CD8-positive, alpha-beta memory T cell (primary cell): Measurements from ENCODE around the gene GPR45. TPM values are rescaled to one million over a fixed set of nuclear protein-coding genes. Genes with fewer than 3 reads are reported as not detected.

Experiments used
- CTCF ChIA-PET: fragments of 350-600 bp; sonication (Branson Sonifier 250); formaldehyde crosslinking; loops from one replicate; lab custom pipeline; 2021; ENCODE audit warnings: antibody characterized with exemption; lab: Charles Lee
- POLR2A ChIA-PET: fragments of 350-600 bp; sonication (Branson Sonifier 250); formaldehyde crosslinking; loops from one replicate; lab custom pipeline; 2021; ENCODE audit warnings: antibody characterized with exemption; lab: Charles Lee
- DNase-seq, 5 donors: peaks; one replicate each; pipeline versions ENCODE4 v3.0.0 to v3.0.0-alpha.2; 2020 to 2022; ENCODE audit warnings: mixed read lengths in 1 of 5
- H3K27ac ChIP-seq: one replicate; pipeline ENCODE4 v1.7.0; 2013; ENCODE audit warnings: low read depth, mild to moderate bottlenecking, low read length, moderate library complexity
- H3K27me3 ChIP-seq: 2 replicates; pipeline ENCODE4 v1.7.0; 2013; ENCODE audit warnings: low read length, mild to moderate bottlenecking; ENCODE audit not compliant: insufficient read depth, poor library complexity, severe bottlenecking
- H3K36me3 ChIP-seq: 2 replicates; pipeline ENCODE4 v1.7.0; 2013; ENCODE audit warnings: mild to moderate bottlenecking, low read length, moderate library complexity; ENCODE audit not compliant: insufficient read depth
- H3K4me1 ChIP-seq: 2 replicates; pipeline ENCODE4 v1.7.0; 2013; ENCODE audit warnings: mild to moderate bottlenecking, low read length, moderate library complexity; ENCODE audit not compliant: insufficient read depth
- H3K4me3 ChIP-seq: 2 replicates; pipeline ENCODE4 v1.7.0; 2013; ENCODE audit warnings: mild to moderate bottlenecking, low read length
- H3K9me3 ChIP-seq: 2 replicates; pipeline ENCODE4 v1.7.0; 2013; ENCODE audit warnings: mild to moderate bottlenecking, low read length
- H3K27ac Mint-ChIP-seq, 8 donors: one replicate each; pipeline ENCODE4 v1.8.0; 2020 to 2021; ENCODE audit warnings: mixed read lengths in 8 of 8, mild to moderate bottlenecking in 6 of 8, inconsistent platforms in 3 of 8, moderate library complexity in 3 of 8
- H3K27me3 Mint-ChIP-seq, 2 donors: one replicate each; pipeline ENCODE4 v1.8.0; 2020 to 2021; ENCODE audit warnings: mixed read lengths in 2 of 2, mild to moderate bottlenecking in 1 of 2, moderate library complexity in 1 of 2
- H3K36me3 Mint-ChIP-seq, 3 donors: one replicate each; pipeline ENCODE4 v1.8.0; 2020 to 2021; ENCODE audit warnings: mixed read lengths in 3 of 3, inconsistent platforms in 1 of 3, mild to moderate bottlenecking in 1 of 3
- H3K4me1 Mint-ChIP-seq, 3 donors: one replicate each; pipeline ENCODE4 v1.8.0; 2020 to 2021; ENCODE audit warnings: mixed read lengths in 3 of 3, inconsistent platforms in 1 of 3, mild to moderate bottlenecking in 1 of 3
- H3K4me3 Mint-ChIP-seq, 7 donors: one replicate each; pipeline ENCODE4 v1.8.0; 2020 to 2021; ENCODE audit warnings: mixed read lengths in 7 of 7, mild to moderate bottlenecking in 6 of 7, moderate library complexity in 4 of 7, inconsistent platforms in 2 of 7
- H3K9me3 Mint-ChIP-seq, 5 donors: one replicate each; pipeline ENCODE4 v1.8.0; 2020 to 2022; ENCODE audit warnings: mixed read lengths in 5 of 5, mild to moderate bottlenecking in 3 of 5, moderate library complexity in 2 of 5, inconsistent platforms in 1 of 5
- polyA plus RNA-seq: library from polyadenylated mRNA; unstranded; fragments of 300-500 nt; fragmentation: Illumina TruSeq; gene quantifications from one replicate; pipeline ENCODE4 v1.2.3, GENCODE V29; 2021
- total RNA-seq, 2 experiments: library from RNA; stranded (reverse); gene quantifications; one replicate each; pipeline ENCODE4 v1.2.3, GENCODE V29; 2021

Gene GPR45
- total and polyA plus RNA-seq, 3 experiments from 2014 or later: not detected

- CTCF ChIA-PET: interaction anchor here (0.8 to 1.3 kb wide), 4 partner anchors 10 to 124 kb away, joined by 3 to 7 read pairs (median 3); no protein-coding TSS in a partner anchor
- DNase-seq: no peak
- H3K27me3 ChIP-seq: no peaks in the 10 kb centered on the region
- no peaks in the 10 kb centered on the region for H3K9me3 ChIP-seq
- H3K27ac ChIP-seq: no peak overlapping the region
- H3K4me3 Mint-ChIP-seq: no peak overlapping the region
- no peaks in the 10 kb centered on the region for H3K4me1 ChIP-seq
- H3K9me3 Mint-ChIP-seq: no peaks in the 10 kb centered on the region
- peaks cover 4 to 25% (median 5%) of the 10 kb centered on the region in 3 donors for H3K4me1 Mint-ChIP-seq
- H3K36me3 Mint-ChIP-seq: no peaks in the 10 kb centered on the region
- H3K27ac Mint-ChIP-seq: no peak overlapping the region
- peaks cover 6 to 32% of the 10 kb centered on the region in 2 donors for H3K27me3 Mint-ChIP-seq
- H3K36me3 ChIP-seq: no peaks in the 10 kb centered on the region
- POLR2A ChIA-PET: no interaction called here
- H3K4me3 ChIP-seq: no peak overlapping the region
Measured at GRCh38 chr2:105236060-105236424, 5.5 kb upstream of the GPR45 start.

GRCh38 chr2:105237045-105237765 lies 4.3 kb upstream of the GPR45 start:
- H3K4me1 ChIP-seq: no peaks in the 10 kb centered on the region
- H3K4me3 Mint-ChIP-seq: peak overlapping the region in 4 of 7 donors; percentile 20 to 66 (median 46)
- peak in 1 of 5 donors; percentile 3 for DNase-seq
- H3K27me3 ChIP-seq: no peaks in the 10 kb centered on the region
- H3K4me1 Mint-ChIP-seq: peaks cover 4 to 25% (median 5%) of the 10 kb centered on the region in 3 donors
- H3K4me3 ChIP-seq: no peak overlapping the region
- no peak overlapping the region for H3K27ac ChIP-seq
- H3K27ac Mint-ChIP-seq: peak overlapping the region in 3 of 8 donors; percentile 15 to 89 (median 22)
- CTCF ChIA-PET: interaction anchor here (0.7 to 2.6 kb wide), 6 partner anchors 11 to 122 kb away, joined by 3 to 15 read pairs (median 3); no protein-coding TSS in a partner anchor
- peaks cover 10 to 24% of the 10 kb centered on the region in 2 donors for H3K27me3 Mint-ChIP-seq
- H3K9me3 ChIP-seq: no peaks in the 10 kb centered on the region
- no peaks in the 10 kb centered on the region for H3K36me3 Mint-ChIP-seq
- no peaks in the 10 kb centered on the region for H3K9me3 Mint-ChIP-seq
- H3K36me3 ChIP-seq: no peaks in the 10 kb centered on the region
- POLR2A ChIA-PET: no interaction called here

- no peaks in the 10 kb centered on the region for H3K9me3 Mint-ChIP-seq
- H3K4me3 Mint-ChIP-seq: no peak overlapping the region
- Histone ChIP-seq H3K36me3 (no peaks in the 10 kb centered on the region), H3K9me3 (no peaks in the 10 kb centered on the region), H3K4me1 (no peaks in the 10 kb centered on the region), H3K4me3 (no peak overlapping the region), H3K27ac (no peak overlapping the region), H3K27me3 (no peaks in the 10 kb centered on the region)
- H3K27me3 Mint-ChIP-seq: peaks cover 10 to 22% of the 10 kb centered on the region in 2 donors
- peaks cover 4 to 25% (median 5%) of the 10 kb centered on the region in 3 donors for H3K4me1 Mint-ChIP-seq
- ChIA-PET CTCF (interaction anchor here (0.7 to 2.6 kb wide), 5 partner anchors 16 to 128 kb away, joined by 3 to 15 read pairs (median 4); no protein-coding TSS in a partner anchor), POLR2A (no interaction called here)
- no peak for DNase-seq
- H3K27ac Mint-ChIP-seq: no peak overlapping the region
- H3K36me3 Mint-ChIP-seq: no peaks in the 10 kb centered on the region
Measured at GRCh38 chr2:105238664-105239240, 2.8 kb upstream of the GPR45 start.

GRCh38 chr2:105239924-105240323 lies 1.6 kb upstream of the GPR45 start:
- H3K36me3 ChIP-seq: no peaks in the 10 kb centered on the region
- ChIA-PET CTCF (no interaction called here), POLR2A (no interaction called here)
- no peaks in the 10 kb centered on the region for H3K4me1 ChIP-seq
- Mint-ChIP-seq H3K9me3 (no peaks in the 10 kb centered on the region), H3K27ac (no peak overlapping the region), H3K27me3 (peaks cover 7 to 21% of the 10 kb centered on the region in 2 donors), H3K4me1 (peaks cover 4 to 25% (median 5%) of the 10 kb centered on the region in 3 donors), H3K4me3 (no peak overlapping the region), H3K36me3 (no peaks in the 10 kb centered on the region)
- H3K9me3 ChIP-seq: no peaks in the 10 kb centered on the region
- H3K27ac ChIP-seq: no peak overlapping the region
- no peak overlapping the region for H3K4me3 ChIP-seq
- no peaks in the 10 kb centered on the region for H3K27me3 ChIP-seq
- DNase-seq: no peak

- POLR2A ChIA-PET: no interaction called here
- Histone ChIP-seq H3K4me1 (no peaks in the 10 kb centered on the region), H3K4me3 (no peak overlapping the region), H3K9me3 (no peaks in the 10 kb centered on the region), H3K36me3 (no peaks in the 10 kb centered on the region), H3K27me3 (no peaks in the 10 kb centered on the region), H3K27ac (no peak overlapping the region)
- CTCF ChIA-PET: no interaction called here
- Mint-ChIP-seq H3K36me3 (no peaks in the 10 kb centered on the region), H3K27me3 (peaks cover 4 to 7% of the 10 kb centered on the region in 2 donors), H3K4me1 (peaks cover 0 to 6% (median 0%) of the 10 kb centered on the region in 3 donors), H3K9me3 (no peaks in the 10 kb centered on the region), H3K27ac (no peak overlapping the region), H3K4me3 (no peak overlapping the region)
- no peak for DNase-seq
Measured at GRCh38 chr2:105242286-105242993, 897 bp downstream of the GPR45 start.

- H3K27ac ChIP-seq: no peak overlapping the region
- H3K36me3 Mint-ChIP-seq: no peaks in the 10 kb centered on the region
- no peaks in the 10 kb centered on the region for H3K9me3 Mint-ChIP-seq
- peaks cover 2 to 6% of the 10 kb centered on the region in 2 donors for H3K27me3 Mint-ChIP-seq
- DNase-seq: no peak
- H3K4me1 Mint-ChIP-seq: no peaks in the 10 kb centered on the region
- no peak overlapping the region for H3K4me3 Mint-ChIP-seq
- no peaks in the 10 kb centered on the region for H3K9me3 ChIP-seq
- H3K36me3 ChIP-seq: no peaks in the 10 kb centered on the region
- peak overlapping the region in 1 of 8 donors; percentile 84 for H3K27ac Mint-ChIP-seq
- no peaks in the 10 kb centered on the region for H3K4me1 ChIP-seq
- H3K27me3 ChIP-seq: no peaks in the 10 kb centered on the region
- ChIA-PET CTCF (no interaction called here), POLR2A (no interaction called here)
- H3K4me3 ChIP-seq: no peak overlapping the region
Measured at GRCh38 chr2:105243961-105244360, 2.4 kb downstream of the GPR45 start.

GRCh38 chr2:105244451-105244850 lies 2.9 kb downstream of the GPR45 start:
- H3K9me3 Mint-ChIP-seq: no peaks in the 10 kb centered on the region
- no peak overlapping the region for H3K4me3 ChIP-seq
- H3K27me3 ChIP-seq: no peaks in the 10 kb centered on the region
- H3K36me3 ChIP-seq: no peaks in the 10 kb centered on the region
- no peaks in the 10 kb centered on the region for H3K9me3 ChIP-seq
- peaks cover 0 to 4% of the 10 kb centered on the region in 2 donors for H3K27me3 Mint-ChIP-seq
- ChIA-PET CTCF (no interaction called here), POLR2A (no interaction called here)
- H3K27ac Mint-ChIP-seq: no peak overlapping the region
- no peak overlapping the region for H3K4me3 Mint-ChIP-seq
- no peak overlapping the region for H3K27ac ChIP-seq
- H3K4me1 Mint-ChIP-seq: no peaks in the 10 kb centered on the region
- no peaks in the 10 kb centered on the region for H3K4me1 ChIP-seq
- no peak for DNase-seq
- peaks cover 0 to 2% (median 0%) of the 10 kb centered on the region in 3 donors for H3K36me3 Mint-ChIP-seq
